Endothelial cell (in vitro differentiated cells): Measurements from ENCODE around the gene MED20. TPM values are rescaled to one million over a fixed set of nuclear protein-coding genes. Genes with fewer than 3 reads are reported as not detected.

Experiments used
- DNase-seq: peaks from one replicate; pipeline ENCODE4 v3.0.0; 2021; ENCODE audit warnings: low spot score
- H3K27ac Mint-ChIP-seq: one replicate; pipeline ENCODE4 v1.8.0; 2021; ENCODE audit warnings: mixed read lengths, inconsistent platforms; ENCODE audit not compliant: unreplicated experiment
- H3K27me3 Mint-ChIP-seq: one replicate; pipeline ENCODE4 v1.8.0; 2021; ENCODE audit warnings: mild to moderate bottlenecking, moderate library complexity, mixed read lengths, inconsistent platforms; ENCODE audit not compliant: unreplicated experiment
- H3K36me3 Mint-ChIP-seq: one replicate; pipeline ENCODE4 v1.8.0; 2021; ENCODE audit warnings: mild to moderate bottlenecking, low read depth, mixed read lengths, inconsistent platforms; ENCODE audit not compliant: unreplicated experiment
- H3K4me1 Mint-ChIP-seq: one replicate; pipeline ENCODE4 v1.8.0; 2021; ENCODE audit warnings: mild to moderate bottlenecking, mixed read lengths, inconsistent platforms; ENCODE audit not compliant: unreplicated experiment
- H3K4me3 Mint-ChIP-seq: one replicate; pipeline ENCODE4 v1.8.0; 2021; ENCODE audit warnings: mild to moderate bottlenecking, mixed read lengths, inconsistent platforms; ENCODE audit not compliant: unreplicated experiment
- H3K9me3 Mint-ChIP-seq: one replicate; pipeline ENCODE4 v1.8.0; 2021; ENCODE audit warnings: mixed read lengths, inconsistent platforms; ENCODE audit not compliant: unreplicated experiment
- total RNA-seq: library from RNA; stranded (reverse); fragmentation: NEBNext Ultra II Directional; extraction: Animal tissue kit (Norgen Biotek cat#: 25700); gene quantifications from one replicate; pipeline ENCODE4 v1.2.1, GENCODE V29; 2021; ENCODE audit not compliant: unreplicated experiment
- TF ChIP-seq, protein P1 (sequence below): fragments of 200-600 bp; sonication (generic); IDR thresholded peaks from one replicate; pipeline ENCODE4 v1.5.0; 2021; ENCODE audit warnings: antibody characterized with exemption; ENCODE audit not compliant: unreplicated experiment

Gene MED20
- total RNA-seq, 1 donor from 2014 or later = 39.4 TPM

DNA sequence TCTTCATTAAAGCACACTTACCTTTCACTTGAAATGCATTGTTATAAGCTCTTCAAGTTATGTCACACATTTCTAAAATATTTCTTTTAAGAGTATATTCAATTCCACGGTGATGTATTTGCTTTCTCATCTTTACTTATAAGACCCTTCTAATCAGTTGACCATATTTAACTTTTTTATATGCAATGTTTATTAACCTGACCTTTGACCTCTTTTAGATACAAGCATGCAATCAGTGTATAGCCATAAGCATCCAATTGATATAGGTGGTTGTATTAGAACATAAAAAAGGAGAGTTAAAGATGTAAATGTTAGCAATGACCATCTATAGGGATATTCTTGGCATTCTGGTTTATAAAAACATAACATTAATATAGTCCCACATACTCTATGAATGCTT lies 35.0 kb downstream of the MED20 start:
- no peak overlapping the region for H3K4me3 Mint-ChIP-seq
- no peaks in the 10 kb centered on the region for H3K27me3 Mint-ChIP-seq
- H3K9me3 Mint-ChIP-seq = no peaks in the 10 kb centered on the region
- H3K4me1 Mint-ChIP-seq = peaks cover 2% of the 10 kb centered on the region
- TF ChIP-seq, protein P1, sequence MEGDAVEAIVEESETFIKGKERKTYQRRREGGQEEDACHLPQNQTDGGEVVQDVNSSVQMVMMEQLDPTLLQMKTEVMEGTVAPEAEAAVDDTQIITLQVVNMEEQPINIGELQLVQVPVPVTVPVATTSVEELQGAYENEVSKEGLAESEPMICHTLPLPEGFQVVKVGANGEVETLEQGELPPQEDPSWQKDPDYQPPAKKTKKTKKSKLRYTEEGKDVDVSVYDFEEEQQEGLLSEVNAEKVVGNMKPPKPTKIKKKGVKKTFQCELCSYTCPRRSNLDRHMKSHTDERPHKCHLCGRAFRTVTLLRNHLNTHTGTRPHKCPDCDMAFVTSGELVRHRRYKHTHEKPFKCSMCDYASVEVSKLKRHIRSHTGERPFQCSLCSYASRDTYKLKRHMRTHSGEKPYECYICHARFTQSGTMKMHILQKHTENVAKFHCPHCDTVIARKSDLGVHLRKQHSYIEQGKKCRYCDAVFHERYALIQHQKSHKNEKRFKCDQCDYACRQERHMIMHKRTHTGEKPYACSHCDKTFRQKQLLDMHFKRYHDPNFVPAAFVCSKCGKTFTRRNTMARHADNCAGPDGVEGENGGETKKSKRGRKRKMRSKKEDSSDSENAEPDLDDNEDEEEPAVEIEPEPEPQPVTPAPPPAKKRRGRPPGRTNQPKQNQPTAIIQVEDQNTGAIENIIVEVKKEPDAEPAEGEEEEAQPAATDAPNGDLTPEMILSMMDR = no peak
- H3K27ac Mint-ChIP-seq = no peak overlapping the region
- no peaks in the 10 kb centered on the region for H3K36me3 Mint-ChIP-seq
- DNase-seq = no peak

GRCh38 chr6:41884957-41885356 lies 36.0 kb downstream of the MED20 start:
- H3K27ac Mint-ChIP-seq = no peak overlapping the region

GRCh38 chr6:41881506-41881905 lies 39.4 kb downstream of the MED20 start:
- H3K4me3 Mint-ChIP-seq = no peak overlapping the region
- H3K4me1 Mint-ChIP-seq = no peaks in the 10 kb centered on the region
- TF ChIP-seq, protein P1 = no peak
- H3K36me3 Mint-ChIP-seq = no peaks in the 10 kb centered on the region
- DNase-seq = no peak
- H3K27ac Mint-ChIP-seq = no peak overlapping the region
- H3K27me3 Mint-ChIP-seq = no peaks in the 10 kb centered on the region
- no peaks in the 10 kb centered on the region for H3K9me3 Mint-ChIP-seq

More at GRCh38 chr6:41884957-41885356, 36.0 kb downstream of the MED20 start:
- Mint-ChIP-seq H3K36me3 (no peaks in the 10 kb centered on the region), H3K4me3 (no peak overlapping the region), H3K27me3 (no peaks in the 10 kb centered on the region), H3K4me1 (peaks cover 2% of the 10 kb centered on the region), H3K9me3 (no peaks in the 10 kb centered on the region)
- TF ChIP-seq, protein P1 = no peak
- DNase-seq = no peak

GRCh38 chr6:41878961-41879405 lies 42.0 kb downstream of the MED20 start:
- no peak overlapping the region for H3K4me3 Mint-ChIP-seq
- H3K9me3 Mint-ChIP-seq = no peaks in the 10 kb centered on the region
- no peaks in the 10 kb centered on the region for H3K27me3 Mint-ChIP-seq
- H3K36me3 Mint-ChIP-seq = no peaks in the 10 kb centered on the region
- TF ChIP-seq, protein P1 = no peak
- no peak for DNase-seq
- no peaks in the 10 kb centered on the region for H3K4me1 Mint-ChIP-seq
- H3K27ac Mint-ChIP-seq = no peak overlapping the region

DNA sequence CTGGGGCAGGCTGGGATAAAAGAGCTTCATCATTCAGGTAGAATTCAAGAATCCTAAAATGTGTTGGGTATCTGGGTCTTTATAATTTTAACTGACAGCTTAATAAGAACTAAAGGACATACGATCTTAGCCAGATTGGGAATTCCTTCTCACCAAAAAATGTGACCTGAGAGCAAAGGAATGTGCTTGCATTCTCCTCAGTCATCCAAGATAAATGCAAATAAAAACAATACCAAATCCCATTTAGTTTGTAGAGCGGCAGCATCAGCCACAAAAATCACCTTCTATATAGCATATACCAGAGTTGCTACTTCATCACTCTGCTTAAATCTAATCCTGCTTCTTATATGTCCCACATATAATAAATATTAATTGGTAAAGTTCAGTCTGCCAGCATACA lies 42.7 kb downstream of the MED20 start:
- H3K27me3 Mint-ChIP-seq = no peaks in the 10 kb centered on the region
- no peak overlapping the region for H3K27ac Mint-ChIP-seq
- no peak overlapping the region for H3K4me3 Mint-ChIP-seq
- TF ChIP-seq, protein P1 = no peak
- H3K9me3 Mint-ChIP-seq = no peaks in the 10 kb centered on the region
- H3K4me1 Mint-ChIP-seq = no peaks in the 10 kb centered on the region
- H3K36me3 Mint-ChIP-seq = no peaks in the 10 kb centered on the region
- DNase-seq = no peak
